Kidney (tissue), 14 donors: ENCODE measurements around the gene SLC44A3. TPM values are rescaled to one million over a fixed set of nuclear protein-coding genes. Genes with fewer than 3 reads are reported as not detected.

Experiments
- DNase-seq, 5 donors: peaks; one replicate each; pipeline ENCODE4 v3.0.0-alpha.2; 2013 to 2020
- FAIRE-seq: peaks from 2 replicates; lab custom pipeline; 2012; peaks lifted over from hg19 to GRCh38; lab: Jason Lieb, UNC
- H3K27ac ChIP-seq, 2 donors: one replicate each; pipeline ENCODE4 v1.7.0; 2013; ENCODE audit warnings: low read depth in 2 of 2, low read length in 2 of 2, inconsistent platforms in 1 of 2
- H3K27me3 ChIP-seq: one replicate; pipeline ENCODE4 v1.7.1; 2013; ENCODE audit warnings: low read length, inconsistent platforms; ENCODE audit not compliant: control insufficient read depth, insufficient read depth
- H3K36me3 ChIP-seq, 3 donors: one replicate each; pipeline versions ENCODE4 v1.7.0 to v1.7.1; 2013; ENCODE audit warnings: low read length in 3 of 3, control low read depth in 1 of 3, inconsistent platforms in 1 of 3; ENCODE audit not compliant: insufficient read depth in 3 of 3, control insufficient read depth in 2 of 3
- H3K4me1 ChIP-seq, 3 donors: one replicate each; pipeline versions ENCODE4 v1.7.0 to v1.7.1; 2013; ENCODE audit warnings: low read length in 3 of 3, inconsistent platforms in 1 of 3, low read depth in 1 of 3; ENCODE audit not compliant: control insufficient read depth in 2 of 3, insufficient read depth in 2 of 3
- H3K4me3 ChIP-seq, 3 donors: one replicate each; pipeline versions ENCODE4 v1.7.0 to v1.8.1; 2013; ENCODE audit warnings: low read length in 3 of 3, control low read depth in 1 of 3, inconsistent platforms in 1 of 3
- H3K9ac ChIP-seq, 3 donors: one replicate each; pipeline versions ENCODE4 v1.7.0 to v1.7.1; 2013; ENCODE audit warnings: low read length in 3 of 3, control low read depth in 1 of 3, inconsistent platforms in 1 of 3
- H3K9me3 ChIP-seq, 3 donors: one replicate each; pipeline versions ENCODE4 v1.7.0 to v1.7.1; 2013; ENCODE audit warnings: low read length in 3 of 3, control low read depth in 1 of 3, inconsistent platforms in 1 of 3; ENCODE audit not compliant: control insufficient read depth in 2 of 3, insufficient read depth in 1 of 3
- intact Hi-C: fragments of 100-400 bp; cut with DNase I; formaldehyde crosslinking; loops from one replicate; pipeline ENCODE4 v1.11.1; 2022
- polyA plus RNA-seq: library from polyadenylated mRNA; stranded (reverse); fragments of 350-450 nt; fragmentation: Illumina TruSeq; extraction: RNeasy Lipid Tissue Mini Kit (QIAGEN cat#74804); gene quantifications from one replicate; pipeline ENCODE4 v1.2.3, GENCODE V29; 2014; ENCODE audit warnings: low read depth, low replicate concordance; ENCODE audit not compliant: insufficient read depth
- total RNA-seq: library from RNA; stranded (reverse); fragmentation: NEBNext Ultra II Directional; extraction: Animal tissue kit (Norgen Biotek cat#: 25700); gene quantifications from one replicate; pipeline ENCODE4 v1.2.1, GENCODE V29; 2021
- TF ChIP-seq, protein P1 (sequence below): IDR thresholded peaks from 3 replicates; pipeline ENCODE4 v1.5.1; 2012; ENCODE audit warnings: mild to moderate bottlenecking, moderate library complexity, borderline replicate concordance; ENCODE audit not compliant: insufficient read depth; ENCODE audit errors: extremely low read depth
- donor health status: control.
- donor health status: control.
- donor health status: control.
- donor health status: control.
- donor health status: control.
- donor health status: DM: yes; HTN: yes; CAD: no.
- donor health status: Normal renal cell carcinoma (clear cell type).

SLC44A3 gene
- total and polyA plus RNA-seq, 2 donors from 2014 or later: 35.2 to 49.6 TPM

GRCh38 chr1:94792473-94793295 lies 27.5 kb upstream of the SLC44A3 start:
- no peaks in the 10 kb centered on the region for H3K9me3 ChIP-seq
- no peak overlapping the region for H3K4me3 ChIP-seq
- H3K36me3 ChIP-seq: no peaks in the 10 kb centered on the region
- H3K27me3 ChIP-seq: no peaks in the 10 kb centered on the region
- H3K4me1 ChIP-seq: peaks cover 0 to 12% (median 2%) of the 10 kb centered on the region in 3 donors
- intact Hi-C loops: no loop called here
- no peak for DNase-seq
- peak overlapping the region in 1 of 2 donors; percentile 58 for H3K27ac ChIP-seq
- FAIRE-seq: no peak
- H3K9ac ChIP-seq: no peak overlapping the region
- TF ChIP-seq, protein P1, sequence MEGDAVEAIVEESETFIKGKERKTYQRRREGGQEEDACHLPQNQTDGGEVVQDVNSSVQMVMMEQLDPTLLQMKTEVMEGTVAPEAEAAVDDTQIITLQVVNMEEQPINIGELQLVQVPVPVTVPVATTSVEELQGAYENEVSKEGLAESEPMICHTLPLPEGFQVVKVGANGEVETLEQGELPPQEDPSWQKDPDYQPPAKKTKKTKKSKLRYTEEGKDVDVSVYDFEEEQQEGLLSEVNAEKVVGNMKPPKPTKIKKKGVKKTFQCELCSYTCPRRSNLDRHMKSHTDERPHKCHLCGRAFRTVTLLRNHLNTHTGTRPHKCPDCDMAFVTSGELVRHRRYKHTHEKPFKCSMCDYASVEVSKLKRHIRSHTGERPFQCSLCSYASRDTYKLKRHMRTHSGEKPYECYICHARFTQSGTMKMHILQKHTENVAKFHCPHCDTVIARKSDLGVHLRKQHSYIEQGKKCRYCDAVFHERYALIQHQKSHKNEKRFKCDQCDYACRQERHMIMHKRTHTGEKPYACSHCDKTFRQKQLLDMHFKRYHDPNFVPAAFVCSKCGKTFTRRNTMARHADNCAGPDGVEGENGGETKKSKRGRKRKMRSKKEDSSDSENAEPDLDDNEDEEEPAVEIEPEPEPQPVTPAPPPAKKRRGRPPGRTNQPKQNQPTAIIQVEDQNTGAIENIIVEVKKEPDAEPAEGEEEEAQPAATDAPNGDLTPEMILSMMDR: peak; percentile 17

- H3K27ac ChIP-seq: peak overlapping the region; percentile 6 to 58
- no peak for DNase-seq
- no peak for FAIRE-seq
- H3K4me3 ChIP-seq: no peak overlapping the region
- no peak overlapping the region for H3K9ac ChIP-seq
- no peaks in the 10 kb centered on the region for H3K36me3 ChIP-seq
- peaks cover 0 to 12% (median 2%) of the 10 kb centered on the region in 3 donors for H3K4me1 ChIP-seq
- TF ChIP-seq, protein P1: no peak
- intact Hi-C loops: no loop called here
- H3K9me3 ChIP-seq: no peaks in the 10 kb centered on the region
- no peaks in the 10 kb centered on the region for H3K27me3 ChIP-seq
Observed at GRCh38 chr1:94793296-94793656, 26.9 kb upstream of the SLC44A3 start.

GRCh38 chr1:94795434-94795833 lies 24.7 kb upstream of the SLC44A3 start:
- Histone ChIP-seq H3K27me3 (no peaks in the 10 kb centered on the region), H3K36me3 (no peaks in the 10 kb centered on the region), H3K27ac (no peak overlapping the region), H3K4me1 (peaks cover 0 to 12% (median 2%) of the 10 kb centered on the region in 3 donors), H3K4me3 (no peak overlapping the region), H3K9ac (no peak overlapping the region), H3K9me3 (no peaks in the 10 kb centered on the region)
- TF ChIP-seq, protein P1: no peak
- FAIRE-seq (no peak), DNase-seq (no peak)
- intact Hi-C loops: no loop called here
